OCI-LY1 (cell line): ENCODE measurements around the gene MCTS1.

ENCODE experiments used
- CTCF ChIP-seq: fragments of 200-600 bp; sonication (generic), shearing (Covaris generic); IDR thresholded peaks from 2 replicates; pipeline ENCODE4 v1.5.1; 2017; ENCODE audit warnings: mild to moderate bottlenecking, antibody characterized with exemption, low read length, moderate library complexity, mixed read lengths
- EZH2 ChIP-seq: fragments of 200-600 bp; sonication (generic), shearing (Covaris generic); IDR thresholded peaks from 2 replicates; pipeline ENCODE4 v1.8.0; 2017; ENCODE audit warnings: borderline replicate concordance, mixed run types, mild to moderate bottlenecking, antibody characterized with exemption, low read length, moderate library complexity, mixed read lengths

DNA sequence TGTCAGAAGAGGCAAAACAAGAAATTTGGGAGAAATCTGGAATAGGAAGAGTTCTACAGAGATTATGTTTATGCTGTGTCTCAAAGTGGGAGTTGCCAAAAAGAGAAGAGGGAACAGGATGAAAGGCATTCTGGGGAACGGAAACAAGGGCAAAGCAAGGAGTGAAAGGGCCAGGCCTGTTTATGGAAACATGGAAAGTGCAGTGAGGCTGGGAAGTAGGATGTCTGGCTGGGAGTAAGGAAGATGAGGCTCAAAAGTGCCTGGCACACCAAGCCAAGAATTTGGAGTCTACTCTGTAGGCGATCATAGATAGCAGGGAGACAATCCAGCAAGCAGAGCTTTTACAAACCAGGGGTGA lies 41.4 kb upstream of the MCTS1 start:
- no peak for TF ChIP-seq CTCF
- no peak for TF ChIP-seq EZH2
